Bronchial epithelial cell (primary cell): ENCODE measurements around the gene VSIR. TPM values are rescaled to one million over a fixed set of nuclear protein-coding genes. Genes with fewer than 3 reads are reported as not detected.
A peak's percentile ranks its signal among the peaks of the same experiment; 100 is the strongest.

Source experiments
- DNase-seq: peaks from one replicate; pipeline ENCODE4 v3.0.0-alpha.2; 2010; ENCODE audit warnings: low read depth
- FAIRE-seq: peaks from 2 replicates; lab custom pipeline; 2011; peaks lifted over from hg19 to GRCh38; lab: Jason Lieb, UNC
- H3K27me3 ChIP-seq: 2 replicates; pipeline ENCODE4 v1.5.1; 2011; ENCODE audit warnings: low read length; ENCODE audit not compliant: control insufficient read depth, insufficient read depth
- H3K36me3 ChIP-seq: 2 replicates; pipeline ENCODE4 v1.5.1; 2011; ENCODE audit warnings: low read length; ENCODE audit not compliant: control insufficient read depth, insufficient read depth
- H3K4me3 ChIP-seq: 2 replicates; pipeline ENCODE4 v1.5.1; 2011; ENCODE audit warnings: mild to moderate bottlenecking, low read depth, low read length, control low read depth
- total RNA-seq: library from RNA; depleted of rRNA; stranded (reverse); fragments of >200 nt; gene quantifications from 2 replicates; pipeline ENCODE4 v1.2.1, GENCODE V29; 2014
- TF ChIP-seq, protein P1 (sequence below): IDR thresholded peaks from 2 replicates; pipeline ENCODE4 v1.5.1; 2011; ENCODE audit warnings: mild to moderate bottlenecking, moderate library complexity, low read length, control low read depth, inconsistent platforms; ENCODE audit not compliant: insufficient read depth, severe bottlenecking

VSIR gene
- total RNA-seq, 1 donor from 2014 or later: 7.9 TPM

DNA sequence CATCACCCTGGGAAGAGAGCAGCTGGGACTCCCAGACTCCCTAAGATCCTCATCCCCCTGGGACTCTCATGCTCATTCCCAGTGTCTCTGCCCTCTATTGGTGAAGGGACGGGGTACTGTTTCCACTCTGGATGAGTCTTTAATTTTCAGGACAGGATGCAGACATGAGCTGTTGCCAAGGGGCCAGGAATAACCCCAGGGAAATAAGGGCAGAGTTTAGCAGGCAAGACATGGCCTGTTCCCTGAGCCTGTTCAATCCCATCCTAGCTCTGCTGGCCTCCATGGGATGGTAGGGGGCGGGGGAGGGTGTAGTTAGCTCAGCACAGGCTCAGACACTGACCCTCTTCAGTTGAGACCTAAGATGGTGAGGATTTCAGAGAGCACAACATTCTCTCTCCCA, 67.7 kb downstream of the VSIR start:
- Histone ChIP-seq H3K27me3 (no peaks in the 10 kb centered on the region), H3K4me3 (no peak overlapping the region), H3K36me3 (no peaks in the 10 kb centered on the region)
- DNase-seq (peak; percentile 85), FAIRE-seq (no peak)
- TF ChIP-seq, protein P1, sequence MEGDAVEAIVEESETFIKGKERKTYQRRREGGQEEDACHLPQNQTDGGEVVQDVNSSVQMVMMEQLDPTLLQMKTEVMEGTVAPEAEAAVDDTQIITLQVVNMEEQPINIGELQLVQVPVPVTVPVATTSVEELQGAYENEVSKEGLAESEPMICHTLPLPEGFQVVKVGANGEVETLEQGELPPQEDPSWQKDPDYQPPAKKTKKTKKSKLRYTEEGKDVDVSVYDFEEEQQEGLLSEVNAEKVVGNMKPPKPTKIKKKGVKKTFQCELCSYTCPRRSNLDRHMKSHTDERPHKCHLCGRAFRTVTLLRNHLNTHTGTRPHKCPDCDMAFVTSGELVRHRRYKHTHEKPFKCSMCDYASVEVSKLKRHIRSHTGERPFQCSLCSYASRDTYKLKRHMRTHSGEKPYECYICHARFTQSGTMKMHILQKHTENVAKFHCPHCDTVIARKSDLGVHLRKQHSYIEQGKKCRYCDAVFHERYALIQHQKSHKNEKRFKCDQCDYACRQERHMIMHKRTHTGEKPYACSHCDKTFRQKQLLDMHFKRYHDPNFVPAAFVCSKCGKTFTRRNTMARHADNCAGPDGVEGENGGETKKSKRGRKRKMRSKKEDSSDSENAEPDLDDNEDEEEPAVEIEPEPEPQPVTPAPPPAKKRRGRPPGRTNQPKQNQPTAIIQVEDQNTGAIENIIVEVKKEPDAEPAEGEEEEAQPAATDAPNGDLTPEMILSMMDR: no peak

DNA sequence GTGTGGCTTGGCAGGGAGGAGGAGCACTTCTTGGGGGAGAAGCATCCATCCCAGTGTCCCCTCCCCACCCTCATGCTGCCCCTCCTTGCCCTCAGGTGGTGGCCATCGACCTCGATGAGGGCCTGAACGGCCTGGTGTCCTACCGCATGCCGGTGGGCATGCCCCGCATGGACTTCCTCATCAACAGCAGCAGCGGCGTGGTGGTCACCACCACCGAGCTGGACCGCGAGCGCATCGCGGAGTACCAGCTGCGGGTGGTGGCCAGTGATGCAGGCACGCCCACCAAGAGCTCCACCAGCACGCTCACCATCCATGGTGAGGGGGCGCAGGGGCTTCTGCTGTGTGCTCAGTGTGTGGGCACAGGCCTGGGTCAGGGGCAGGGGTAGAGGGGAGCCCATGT, 68.5 kb downstream of the VSIR start:
- TF ChIP-seq, protein P1: no peak
- Histone ChIP-seq H3K36me3 (no peaks in the 10 kb centered on the region), H3K27me3 (no peaks in the 10 kb centered on the region), H3K4me3 (no peak overlapping the region)
- DNase-seq: no peak
- FAIRE-seq: no peak

DNA sequence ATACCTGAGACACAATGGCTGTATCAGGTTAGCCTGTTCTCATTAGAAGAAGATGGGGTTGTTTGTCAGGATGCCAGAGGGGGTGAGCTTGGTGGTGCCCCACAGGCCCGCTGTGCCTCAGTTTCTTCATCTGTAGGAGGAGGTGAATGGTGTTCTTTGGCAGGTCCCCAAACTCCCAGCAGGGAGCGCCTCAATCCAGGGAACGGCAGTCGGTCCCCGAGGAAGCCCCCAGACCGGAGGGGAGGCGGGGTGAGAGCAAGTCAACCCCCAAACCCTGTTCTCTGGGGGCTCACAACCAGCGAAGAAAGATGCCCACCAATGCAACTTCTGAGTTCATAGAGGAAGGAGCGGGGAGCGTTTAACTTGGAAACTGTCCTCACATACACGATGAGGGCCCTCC, 69.7 kb downstream of the VSIR start:
- H3K36me3 ChIP-seq: no peaks in the 10 kb centered on the region
- FAIRE-seq (no peak), DNase-seq (no peak)
- no peak overlapping the region for H3K4me3 ChIP-seq
- no peaks in the 10 kb centered on the region for H3K27me3 ChIP-seq
- TF ChIP-seq, protein P1: no peak

DNA sequence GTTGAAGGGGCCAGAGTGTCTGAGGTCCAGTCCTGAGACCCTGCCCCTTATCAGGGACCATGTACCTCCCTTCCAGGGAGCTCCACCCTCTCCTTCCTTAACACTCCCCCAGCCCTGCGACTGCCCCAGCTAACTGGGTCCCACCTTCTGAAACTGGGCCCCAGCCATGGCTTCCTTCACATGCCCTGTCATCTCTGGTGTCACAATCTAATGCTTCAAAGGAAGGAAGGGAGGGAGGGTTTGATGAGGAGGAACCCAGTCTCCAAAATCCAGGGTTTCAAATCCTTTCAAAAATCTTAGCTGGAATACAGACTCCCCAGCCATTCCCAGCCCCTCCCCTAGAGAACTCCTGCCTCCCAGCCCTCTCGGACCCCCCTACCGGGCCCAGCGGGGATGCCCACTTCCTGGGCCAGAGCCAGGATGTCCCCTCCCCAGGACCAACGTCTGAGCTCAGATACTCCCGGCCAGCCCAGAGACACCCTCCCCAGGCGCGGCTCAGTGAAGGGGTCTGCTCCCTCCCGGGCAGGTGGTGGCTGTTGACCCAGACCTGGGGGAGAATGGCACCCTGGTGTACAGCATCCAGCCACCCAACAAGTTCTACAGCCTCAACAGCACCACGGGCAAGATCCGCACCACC, 71.7 kb downstream of the VSIR start:
- no peak overlapping the region for H3K4me3 ChIP-seq
- H3K27me3 ChIP-seq: no peaks in the 10 kb centered on the region
- TF ChIP-seq, protein P1: no peak
- H3K36me3 ChIP-seq: no peaks in the 10 kb centered on the region
- DNase-seq: no peak
- FAIRE-seq: no peak

DNA sequence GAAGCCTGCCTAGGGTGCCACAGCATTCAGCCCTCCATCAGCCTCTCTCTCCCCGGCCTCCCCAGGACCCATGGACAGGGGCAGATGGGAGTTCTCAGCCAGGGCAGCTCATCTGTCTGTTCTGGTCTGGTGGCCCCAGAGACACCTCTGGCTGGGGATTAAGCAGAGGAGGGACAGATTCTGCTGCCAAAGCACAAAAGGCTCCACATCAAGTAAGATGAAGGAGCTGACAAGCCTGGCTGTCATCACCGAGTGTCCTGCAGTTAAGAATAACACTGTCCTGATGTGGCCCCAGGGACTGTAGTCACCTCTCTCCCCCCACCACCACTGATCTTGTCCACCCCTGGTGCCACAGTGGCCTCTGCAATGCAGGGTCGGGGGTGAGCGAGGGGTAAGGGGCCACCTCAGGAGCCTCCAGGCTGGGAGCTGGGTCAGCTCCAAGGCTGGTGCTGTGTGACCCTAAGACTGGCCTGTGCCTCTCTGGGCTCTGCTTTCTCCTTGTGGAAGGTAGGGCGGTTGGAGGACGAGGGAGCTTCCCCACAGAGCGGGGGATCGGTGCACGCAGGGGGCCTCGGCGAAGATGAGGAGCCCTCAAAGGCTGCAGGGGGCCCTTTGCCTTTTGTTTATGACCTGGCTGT, 72.5 kb downstream of the VSIR start:
- FAIRE-seq (no peak), DNase-seq (no peak)
- H3K27me3 ChIP-seq: no peaks in the 10 kb centered on the region
- H3K4me3 ChIP-seq: no peak overlapping the region
- no peaks in the 10 kb centered on the region for H3K36me3 ChIP-seq
- TF ChIP-seq, protein P1: no peak

DNA sequence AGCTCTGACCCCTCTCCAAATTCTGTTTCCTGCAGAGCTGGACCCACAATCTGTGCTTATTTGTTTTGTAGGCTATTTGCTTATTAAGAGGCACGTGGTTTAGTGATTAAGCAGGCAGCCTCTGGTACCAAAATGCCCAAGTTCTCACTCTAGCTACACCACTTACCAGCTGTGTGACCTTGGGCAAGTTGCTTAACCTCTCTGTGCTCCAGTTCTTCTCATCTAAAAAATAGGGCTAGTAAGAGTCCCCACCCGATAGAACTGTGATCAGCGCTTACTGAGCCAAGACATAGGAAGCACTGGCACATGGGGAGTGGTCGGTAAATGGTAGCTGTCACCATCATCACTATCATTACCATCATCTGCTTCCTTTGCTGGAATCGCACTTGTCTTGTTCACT, 74.6 kb downstream of the VSIR start:
- FAIRE-seq: no peak
- no peaks in the 10 kb centered on the region for H3K36me3 ChIP-seq
- H3K27me3 ChIP-seq: no peaks in the 10 kb centered on the region
- H3K4me3 ChIP-seq: no peak overlapping the region
- TF ChIP-seq, protein P1: no peak
- DNase-seq: no peak
